GM12865 (cell line): ENCODE results near the gene CD63.
A peak's percentile ranks its signal among the peaks of the same experiment; 100 is the strongest.

Experiments used
- DNase-seq: peaks from one replicate; pipeline ENCODE4 v3.0.0; 2010; ENCODE audit warnings: low read depth
- H3K4me3 ChIP-seq: 2 replicates; pipeline ENCODE4 v1.5.1; 2011; ENCODE audit warnings: mild to moderate bottlenecking, low read depth, low read length, control low read depth
- CTCF ChIP-seq: IDR thresholded peaks from 2 replicates; pipeline ENCODE4 v1.5.1; 2011; ENCODE audit warnings: low read length, control low read depth, low read depth, inconsistent platforms; ENCODE audit not compliant: insufficient read depth; ENCODE audit errors: missing control alignments

Gene CD63

GRCh38 chr12:55726971-55727370, 1.8 kb downstream of the CD63 start:
- TF ChIP-seq CTCF: no peak
- DNase-seq: no peak
- no peak overlapping the region for H3K4me3 ChIP-seq

GRCh38 chr12:55725556-55725955, 3.3 kb downstream of the CD63 start:
- H3K4me3 ChIP-seq: no peak overlapping the region
- TF ChIP-seq CTCF: no peak
- no peak for DNase-seq

GRCh38 chr12:55724940-55725309, 3.9 kb downstream of the CD63 start:
- DNase-seq: no peak
- no peak overlapping the region for H3K4me3 ChIP-seq
- no peak for TF ChIP-seq CTCF

- peak; percentile 77 for DNase-seq
- H3K4me3 ChIP-seq: no peak overlapping the region
- TF ChIP-seq CTCF: peak; percentile 70
These were observed 4.4 kb downstream of the CD63 start for GRCh38 chr12:55724226-55724939.

- H3K4me3 ChIP-seq: no peak overlapping the region
- DNase-seq: no peak
- TF ChIP-seq CTCF: no peak
These were observed 5.1 kb downstream of the CD63 start for GRCh38 chr12:55723516-55724225.

- no peak for DNase-seq
- H3K4me3 ChIP-seq: no peak overlapping the region
- TF ChIP-seq CTCF: no peak
These were observed 5.9 kb downstream of the CD63 start for GRCh38 chr12:55722948-55723347.

GRCh38 chr12:55721601-55722213, 7.1 kb downstream of the CD63 start:
- TF ChIP-seq CTCF: no peak
- DNase-seq: no peak
- no peak overlapping the region for H3K4me3 ChIP-seq
